Measurements from ENCODE around the gene ADD3. TPM values are rescaled to one million over a fixed set of nuclear protein-coding genes. Genes with fewer than 3 reads are reported as not detected.

Gene ADD3
- total and polyA plus RNA-seq, 2 experiments from 2014 or later, result 83.2 to 216 TPM

- DNase-seq (ENCODE audit: low spot score), result no peak
- Histone ChIP-seq H3K9me2 (replicated peaks; ENCODE audit: insufficient read depth) (no peaks in the 10 kb centered on the region), H3K36me3 (replicated peaks; ENCODE audit: insufficient read depth, low read depth) (no peaks in the 10 kb centered on the region), H3K9me3 (ENCODE audit: low read depth) (no peaks in the 10 kb centered on the region), H3K4me3 (no peak overlapping the region), H3K27me3 (no peaks in the 10 kb centered on the region), H2AFZ (no peak overlapping the region), H3K27ac (peak overlapping the region; percentile 64), H3K4me2 (peak overlapping the region; percentile 29), H4K20me1 (ENCODE audit: insufficient read depth, poor library complexity, severe bottlenecking) (no peaks in the 10 kb centered on the region), H3K79me2 (peaks cover 87% of the 10 kb centered on the region), H3K4me1 (ENCODE audit: insufficient read depth) (peaks cover 63% of the 10 kb centered on the region)
- TF ChIP-seq, protein P1, sequence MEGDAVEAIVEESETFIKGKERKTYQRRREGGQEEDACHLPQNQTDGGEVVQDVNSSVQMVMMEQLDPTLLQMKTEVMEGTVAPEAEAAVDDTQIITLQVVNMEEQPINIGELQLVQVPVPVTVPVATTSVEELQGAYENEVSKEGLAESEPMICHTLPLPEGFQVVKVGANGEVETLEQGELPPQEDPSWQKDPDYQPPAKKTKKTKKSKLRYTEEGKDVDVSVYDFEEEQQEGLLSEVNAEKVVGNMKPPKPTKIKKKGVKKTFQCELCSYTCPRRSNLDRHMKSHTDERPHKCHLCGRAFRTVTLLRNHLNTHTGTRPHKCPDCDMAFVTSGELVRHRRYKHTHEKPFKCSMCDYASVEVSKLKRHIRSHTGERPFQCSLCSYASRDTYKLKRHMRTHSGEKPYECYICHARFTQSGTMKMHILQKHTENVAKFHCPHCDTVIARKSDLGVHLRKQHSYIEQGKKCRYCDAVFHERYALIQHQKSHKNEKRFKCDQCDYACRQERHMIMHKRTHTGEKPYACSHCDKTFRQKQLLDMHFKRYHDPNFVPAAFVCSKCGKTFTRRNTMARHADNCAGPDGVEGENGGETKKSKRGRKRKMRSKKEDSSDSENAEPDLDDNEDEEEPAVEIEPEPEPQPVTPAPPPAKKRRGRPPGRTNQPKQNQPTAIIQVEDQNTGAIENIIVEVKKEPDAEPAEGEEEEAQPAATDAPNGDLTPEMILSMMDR (IDR thresholded peaks at IDR 0.05; ENCODE audit: poor library complexity), result no peak
- TF ChIP-seq EZH2 (IDR thresholded peaks at IDR 0.05; ENCODE audit: borderline replicate concordance) (no peak), EZH2phosphoT487 (IDR thresholded peaks at IDR 0.05; ENCODE audit: low read depth, severe bottlenecking, unreplicated experiment) (no peak)
Measured at GRCh38 chr10:110075686-110076085, 67.9 kb downstream of the ADD3 start.

DNA sequence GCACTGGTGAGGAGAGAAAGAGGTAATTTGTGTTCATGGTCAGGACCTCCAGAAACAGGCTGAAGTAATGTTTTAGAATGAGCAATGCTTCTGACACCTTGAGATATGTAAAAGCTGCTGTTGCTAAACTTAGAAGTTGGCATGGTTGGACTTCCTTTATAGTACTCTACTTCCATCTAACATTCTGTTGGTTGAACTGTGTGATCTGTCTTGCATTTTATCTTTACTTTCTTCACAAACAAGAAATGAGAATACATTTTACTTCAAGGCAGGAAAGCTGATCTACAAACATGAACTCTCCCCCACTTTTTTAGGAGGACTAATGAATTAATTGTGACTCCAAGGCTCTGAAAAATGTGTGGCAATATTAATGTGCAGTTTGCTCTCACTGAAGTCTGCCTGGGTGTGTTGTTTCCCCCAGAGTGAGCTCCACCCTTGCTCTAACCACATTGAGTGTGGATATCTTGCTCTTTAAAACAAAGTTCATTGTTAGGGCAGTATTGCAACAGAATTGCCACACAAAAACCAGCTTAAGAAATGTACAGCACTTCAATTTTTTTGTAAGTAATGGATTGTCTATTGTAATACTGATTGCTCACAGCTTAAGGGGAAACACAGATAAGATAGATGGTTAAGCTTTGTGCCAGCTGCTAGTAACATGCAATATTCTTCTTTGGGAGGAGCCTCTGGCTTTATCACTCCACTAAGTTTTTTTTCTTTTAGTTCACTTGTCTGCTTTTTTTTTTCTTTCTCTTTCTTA, 69.0 kb downstream of the ADD3 start:
- Histone ChIP-seq H3K4me3 (peak overlapping the region; percentile 11), H3K4me1 (ENCODE audit: insufficient read depth) (peaks cover 70% of the 10 kb centered on the region), H2AFZ (no peak overlapping the region), H3K9me2 (replicated peaks; ENCODE audit: insufficient read depth) (no peaks in the 10 kb centered on the region), H4K20me1 (ENCODE audit: insufficient read depth, poor library complexity, severe bottlenecking) (no peaks in the 10 kb centered on the region), H3K36me3 (replicated peaks; ENCODE audit: insufficient read depth, low read depth) (no peaks in the 10 kb centered on the region), H3K4me2 (peak overlapping the region; percentile 73), H3K27ac (peak overlapping the region; percentile 75), H3K27me3 (no peaks in the 10 kb centered on the region), H3K9me3 (ENCODE audit: low read depth) (no peaks in the 10 kb centered on the region), H3K79me2 (peaks cover 88% of the 10 kb centered on the region)
- DNase-seq (ENCODE audit: low spot score), result peak; percentile 44
- TF ChIP-seq, protein P1 (IDR thresholded peaks at IDR 0.05; ENCODE audit: poor library complexity), result no peak
- TF ChIP-seq EZH2phosphoT487 (IDR thresholded peaks at IDR 0.05; ENCODE audit: low read depth, severe bottlenecking, unreplicated experiment) (no peak), EZH2 (IDR thresholded peaks at IDR 0.05; ENCODE audit: borderline replicate concordance) (no peak)

DNA sequence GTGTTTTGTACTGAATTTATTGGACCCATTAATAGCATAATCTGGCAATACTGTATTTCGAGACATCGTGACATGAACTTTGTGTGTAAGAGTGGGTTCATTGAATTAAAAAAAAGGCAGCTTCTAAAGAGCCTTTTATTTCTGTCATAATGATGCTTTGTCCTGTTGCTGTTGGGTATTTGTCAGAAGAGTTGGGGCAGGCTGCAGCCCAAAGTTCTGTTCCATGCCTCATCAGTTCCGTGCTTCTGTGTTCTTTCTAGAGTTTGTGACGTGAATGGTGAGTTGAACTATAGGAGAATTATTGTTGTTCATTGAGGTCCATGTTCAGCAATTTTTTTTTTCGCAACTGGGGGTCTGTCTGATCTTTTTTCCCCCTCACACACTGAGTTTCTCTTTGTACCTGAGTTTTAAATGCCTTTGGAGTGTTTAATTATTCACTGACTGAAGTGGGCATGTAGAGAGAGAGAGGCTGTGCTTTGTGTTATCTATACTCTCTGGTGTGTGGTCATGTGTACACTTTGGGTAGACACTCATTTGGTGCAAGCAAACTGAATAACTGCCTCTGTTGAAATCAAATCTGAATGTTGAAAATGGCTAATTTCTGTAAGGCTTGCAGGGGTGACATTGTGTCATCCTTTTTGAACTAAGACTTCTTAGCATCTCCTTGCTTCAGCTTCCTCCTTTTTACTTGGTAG, 69.8 kb downstream of the ADD3 start:
- Histone ChIP-seq H3K9me3 (ENCODE audit: low read depth) (no peaks in the 10 kb centered on the region), H3K36me3 (replicated peaks; ENCODE audit: insufficient read depth, low read depth) (no peaks in the 10 kb centered on the region), H3K27ac (peak overlapping the region; percentile 75), H3K4me3 (peak overlapping the region; percentile 11), H3K9me2 (replicated peaks; ENCODE audit: insufficient read depth) (no peaks in the 10 kb centered on the region), H3K27me3 (no peaks in the 10 kb centered on the region), H3K4me1 (ENCODE audit: insufficient read depth) (peaks cover 75% of the 10 kb centered on the region), H2AFZ (no peak overlapping the region), H3K4me2 (peak overlapping the region; percentile 73), H4K20me1 (ENCODE audit: insufficient read depth, poor library complexity, severe bottlenecking) (no peaks in the 10 kb centered on the region), H3K79me2 (peaks cover 88% of the 10 kb centered on the region)
- 65% methylated on average over 5 of the region's 5 CpGs for WGBS (ENCODE audit: low lambda C conversion rate, missing lambda C conversion rate)
- TF ChIP-seq EZH2phosphoT487 (IDR thresholded peaks at IDR 0.05; ENCODE audit: low read depth, severe bottlenecking, unreplicated experiment) (no peak), EZH2 (IDR thresholded peaks at IDR 0.05; ENCODE audit: borderline replicate concordance) (no peak)
- TF ChIP-seq, protein P1 (IDR thresholded peaks at IDR 0.05; ENCODE audit: poor library complexity), result no peak
- no peak for DNase-seq (ENCODE audit: low spot score)

All from hepatocyte (in vitro differentiated cells).